ENCODE results near the gene EFNA2.

DNA sequence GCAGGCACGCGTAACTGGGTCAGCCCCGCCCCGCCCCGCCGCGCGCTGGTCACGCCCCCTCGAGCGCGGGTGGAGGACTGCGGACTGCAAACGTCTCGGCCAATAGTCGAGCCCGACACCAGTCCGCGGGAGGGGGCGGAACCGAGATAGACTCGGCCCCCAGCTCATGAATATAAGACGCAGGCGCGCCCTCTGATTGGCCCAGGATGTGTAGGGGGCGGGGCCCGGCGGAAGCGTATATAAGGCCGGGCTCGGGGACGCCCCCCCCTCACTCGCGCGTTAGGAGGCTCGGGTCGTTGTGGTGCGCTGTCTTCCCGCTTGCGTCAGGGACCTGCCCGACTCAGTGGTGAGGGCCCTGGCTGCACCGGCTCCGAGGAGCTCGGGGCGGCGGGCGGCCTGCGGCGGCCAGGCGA lies 16.6 kb upstream of the EFNA2 start, which contains the start of gene CIRBP:
- TF ChIP-seq, protein P1, sequence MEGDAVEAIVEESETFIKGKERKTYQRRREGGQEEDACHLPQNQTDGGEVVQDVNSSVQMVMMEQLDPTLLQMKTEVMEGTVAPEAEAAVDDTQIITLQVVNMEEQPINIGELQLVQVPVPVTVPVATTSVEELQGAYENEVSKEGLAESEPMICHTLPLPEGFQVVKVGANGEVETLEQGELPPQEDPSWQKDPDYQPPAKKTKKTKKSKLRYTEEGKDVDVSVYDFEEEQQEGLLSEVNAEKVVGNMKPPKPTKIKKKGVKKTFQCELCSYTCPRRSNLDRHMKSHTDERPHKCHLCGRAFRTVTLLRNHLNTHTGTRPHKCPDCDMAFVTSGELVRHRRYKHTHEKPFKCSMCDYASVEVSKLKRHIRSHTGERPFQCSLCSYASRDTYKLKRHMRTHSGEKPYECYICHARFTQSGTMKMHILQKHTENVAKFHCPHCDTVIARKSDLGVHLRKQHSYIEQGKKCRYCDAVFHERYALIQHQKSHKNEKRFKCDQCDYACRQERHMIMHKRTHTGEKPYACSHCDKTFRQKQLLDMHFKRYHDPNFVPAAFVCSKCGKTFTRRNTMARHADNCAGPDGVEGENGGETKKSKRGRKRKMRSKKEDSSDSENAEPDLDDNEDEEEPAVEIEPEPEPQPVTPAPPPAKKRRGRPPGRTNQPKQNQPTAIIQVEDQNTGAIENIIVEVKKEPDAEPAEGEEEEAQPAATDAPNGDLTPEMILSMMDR (IDR thresholded peaks at IDR 0.05 in 2 of 3, conservative IDR thresholded peaks at IDR 0.05 in 1 of 3; ENCODE audit: borderline replicate concordance in 1 of 3, insufficient read depth in 1 of 3, low read depth in 2 of 3, low read length in 2 of 3) = no peak
- TF ChIP-seq ZNF274 (IDR thresholded peaks at IDR 0.05; ENCODE audit: low read depth, low read length) (no peak), EZH2 (IDR thresholded peaks at IDR 0.05) (no peak)
